ENCODE data around the gene ROBO1. TPM values are rescaled to one million over a fixed set of nuclear protein-coding genes. Genes with fewer than 3 reads are reported as not detected.

The ROBO1 gene
- total and polyA plus RNA-seq, 2 donors from 2014 or later = 2.1 to 22.1 TPM

- Histone ChIP-seq H3K36me3 (ENCODE audit: control insufficient read depth in 2 of 3, insufficient read depth in 3 of 3, low read length in 3 of 3) (no peaks in the 10 kb centered on the region), H3K27me3 (ENCODE audit: control insufficient read depth, insufficient read depth, low read length) (no peaks in the 10 kb centered on the region), H3K4me1 (ENCODE audit: control insufficient read depth in 2 of 3, insufficient read depth in 2 of 3, low read depth in 1 of 3, low read length in 3 of 3) (no peaks in the 10 kb centered on the region), H3K9me3 (ENCODE audit: control insufficient read depth in 2 of 3, insufficient read depth in 1 of 3, low read length in 3 of 3) (no peaks in the 10 kb centered on the region), H3K4me3 (ENCODE audit: low read length in 3 of 3) (no peak overlapping the region), H3K27ac (ENCODE audit: low read depth in 2 of 2, low read length in 2 of 2) (no peak overlapping the region), H3K9ac (ENCODE audit: low read length in 3 of 3) (no peak overlapping the region)
- no peak for TF ChIP-seq CTCF (IDR thresholded peaks at IDR 0.05; ENCODE audit: borderline replicate concordance, extremely low read depth, insufficient read depth)
- DNase-seq (no peak), FAIRE-seq (no peak)
- intact Hi-C loops (cut with DNase I) = no loop called here
Observed at GRCh38 chr3:79258479-79258878, 509.3 kb downstream of the ROBO1 start.

- H3K9me3 ChIP-seq (ENCODE audit: control insufficient read depth in 2 of 3, insufficient read depth in 1 of 3, low read length in 3 of 3) = no peaks in the 10 kb centered on the region
- H3K4me3 ChIP-seq (ENCODE audit: low read length in 3 of 3) = no peak overlapping the region
- no peak overlapping the region for H3K9ac ChIP-seq (ENCODE audit: low read length in 3 of 3)
- H3K4me1 ChIP-seq (ENCODE audit: control insufficient read depth in 2 of 3, insufficient read depth in 2 of 3, low read depth in 1 of 3, low read length in 3 of 3) = no peaks in the 10 kb centered on the region
- no peaks in the 10 kb centered on the region for H3K27me3 ChIP-seq (ENCODE audit: control insufficient read depth, insufficient read depth, low read length)
- DNase-seq = no peak
- no peaks in the 10 kb centered on the region for H3K36me3 ChIP-seq (ENCODE audit: control insufficient read depth in 2 of 3, insufficient read depth in 3 of 3, low read length in 3 of 3)
- no peak for FAIRE-seq
- intact Hi-C loops (cut with DNase I) = no loop called here
- no peak for TF ChIP-seq CTCF (IDR thresholded peaks at IDR 0.05; ENCODE audit: borderline replicate concordance, extremely low read depth, insufficient read depth)
- no peak overlapping the region for H3K27ac ChIP-seq (ENCODE audit: low read depth in 2 of 2, low read length in 2 of 2)
Observed at GRCh38 chr3:79257791-79258190, 510.0 kb downstream of the ROBO1 start.

GRCh38 chr3:79255702-79256101, 512.1 kb downstream of the ROBO1 start:
- no peak overlapping the region for H3K9ac ChIP-seq (ENCODE audit: low read length in 3 of 3)
- intact Hi-C loops (cut with DNase I) = no loop called here
- no peak overlapping the region for H3K27ac ChIP-seq (ENCODE audit: low read depth in 2 of 2, low read length in 2 of 2)
- no peak for DNase-seq
- no peaks in the 10 kb centered on the region for H3K9me3 ChIP-seq (ENCODE audit: control insufficient read depth in 2 of 3, insufficient read depth in 1 of 3, low read length in 3 of 3)
- H3K36me3 ChIP-seq (ENCODE audit: control insufficient read depth in 2 of 3, insufficient read depth in 3 of 3, low read length in 3 of 3) = no peaks in the 10 kb centered on the region
- no peaks in the 10 kb centered on the region for H3K4me1 ChIP-seq (ENCODE audit: control insufficient read depth in 2 of 3, insufficient read depth in 2 of 3, low read depth in 1 of 3, low read length in 3 of 3)
- no peak for TF ChIP-seq CTCF (IDR thresholded peaks at IDR 0.05; ENCODE audit: borderline replicate concordance, extremely low read depth, insufficient read depth)
- H3K4me3 ChIP-seq (ENCODE audit: low read length in 3 of 3) = no peak overlapping the region
- no peak for FAIRE-seq
- H3K27me3 ChIP-seq (ENCODE audit: control insufficient read depth, insufficient read depth, low read length) = no peaks in the 10 kb centered on the region

GRCh38 chr3:79255292-79255691, 512.5 kb downstream of the ROBO1 start:
- Histone ChIP-seq H3K36me3 (ENCODE audit: control insufficient read depth in 2 of 3, insufficient read depth in 3 of 3, low read length in 3 of 3) (no peaks in the 10 kb centered on the region), H3K27ac (ENCODE audit: low read depth in 2 of 2, low read length in 2 of 2) (no peak overlapping the region), H3K27me3 (ENCODE audit: control insufficient read depth, insufficient read depth, low read length) (no peaks in the 10 kb centered on the region), H3K9ac (ENCODE audit: low read length in 3 of 3) (no peak overlapping the region), H3K9me3 (ENCODE audit: control insufficient read depth in 2 of 3, insufficient read depth in 1 of 3, low read length in 3 of 3) (no peaks in the 10 kb centered on the region), H3K4me1 (ENCODE audit: control insufficient read depth in 2 of 3, insufficient read depth in 2 of 3, low read depth in 1 of 3, low read length in 3 of 3) (no peaks in the 10 kb centered on the region), H3K4me3 (ENCODE audit: low read length in 3 of 3) (no peak overlapping the region)
- no peak for DNase-seq
- FAIRE-seq = no peak
- TF ChIP-seq CTCF (IDR thresholded peaks at IDR 0.05; ENCODE audit: borderline replicate concordance, extremely low read depth, insufficient read depth) = no peak
- intact Hi-C loops (cut with DNase I) = no loop called here

Data from kidney (tissue), 14 donors.